Muscle layer of colon (tissue), 2 donors: ENCODE results near the gene CLDN6.

Source experiments
- H3K27ac ChIP-seq: one replicate; pipeline ENCODE4 v1.7.0; 2013; ENCODE audit warnings: low read depth, mild to moderate bottlenecking, low read length, moderate library complexity
- H3K27me3 ChIP-seq, 2 donors: one replicate each; pipeline ENCODE4 v1.7.0; 2013; ENCODE audit warnings: low read length in 2 of 2, mild to moderate bottlenecking in 2 of 2; ENCODE audit not compliant: insufficient read depth in 2 of 2, control insufficient read depth in 1 of 2
- H3K36me3 ChIP-seq: one replicate; pipeline ENCODE4 v1.7.0; 2013; ENCODE audit warnings: mild to moderate bottlenecking, low read length; ENCODE audit not compliant: insufficient read depth
- H3K4me1 ChIP-seq: one replicate; pipeline ENCODE4 v1.7.0; 2013; ENCODE audit warnings: mild to moderate bottlenecking, low read length; ENCODE audit not compliant: insufficient read depth
- H3K4me3 ChIP-seq, 2 donors: one replicate each; pipeline ENCODE4 v1.7.0; 2013; ENCODE audit warnings: low read length in 2 of 2, low read depth in 1 of 2, mild to moderate bottlenecking in 1 of 2, moderate library complexity in 1 of 2
- H3K9ac ChIP-seq: one replicate; pipeline ENCODE4 v1.7.0; 2013; ENCODE audit warnings: low read length
- H3K9me3 ChIP-seq: one replicate; pipeline ENCODE4 v1.7.0; 2013; ENCODE audit warnings: mild to moderate bottlenecking, low read length
- donor health status: abdominal sarcoma.
- donor health status: Adenocarcinoma of cecum.

Gene CLDN6

GRCh38 chr16:2971985-2972784 is 45.8 kb downstream of the CLDN6 start:
- H3K27me3 ChIP-seq: peaks cover 15 to 42% of the 10 kb centered on the region in 2 donors
- H3K27ac ChIP-seq: no peak overlapping the region
- H3K4me3 ChIP-seq: no peak overlapping the region
- no peaks in the 10 kb centered on the region for H3K36me3 ChIP-seq
- H3K9ac ChIP-seq: no peak overlapping the region
- no peaks in the 10 kb centered on the region for H3K9me3 ChIP-seq
- H3K4me1 ChIP-seq: peaks cover 9% of the 10 kb centered on the region

GRCh38 chr16:2971134-2971984 is 46.6 kb downstream of the CLDN6 start:
- Histone ChIP-seq H3K9me3 (no peaks in the 10 kb centered on the region), H3K27me3 (peaks cover 15 to 50% of the 10 kb centered on the region in 2 donors), H3K9ac (no peak overlapping the region), H3K4me3 (no peak overlapping the region), H3K36me3 (no peaks in the 10 kb centered on the region), H3K4me1 (peaks cover 9% of the 10 kb centered on the region), H3K27ac (no peak overlapping the region)

DNA sequence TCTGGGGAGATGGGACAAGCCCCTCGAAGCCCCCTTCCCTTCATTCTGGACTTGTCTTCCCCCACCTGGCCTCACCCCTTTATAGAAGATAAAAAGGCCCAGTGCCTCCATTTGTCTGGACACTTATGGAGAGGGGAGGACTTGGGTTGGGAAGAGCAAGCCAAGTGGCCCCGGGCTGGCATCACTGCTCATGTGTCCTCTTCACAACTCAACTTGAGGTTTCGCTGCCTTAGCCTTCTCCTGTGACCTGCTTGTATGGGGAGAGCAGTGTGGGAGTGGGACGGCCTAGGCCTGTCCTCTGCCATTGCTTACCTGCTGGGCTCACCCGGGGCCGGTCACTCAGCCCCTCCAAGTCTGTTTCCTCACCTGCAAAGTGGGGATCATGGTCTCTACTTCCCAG is 47.4 kb downstream of the CLDN6 start:
- Histone ChIP-seq H3K9ac (no peak overlapping the region), H3K9me3 (no peaks in the 10 kb centered on the region), H3K4me1 (peaks cover 9% of the 10 kb centered on the region), H3K36me3 (no peaks in the 10 kb centered on the region), H3K27ac (no peak overlapping the region), H3K27me3 (peaks cover 23 to 55% of the 10 kb centered on the region in 2 donors), H3K4me3 (no peak overlapping the region)

DNA sequence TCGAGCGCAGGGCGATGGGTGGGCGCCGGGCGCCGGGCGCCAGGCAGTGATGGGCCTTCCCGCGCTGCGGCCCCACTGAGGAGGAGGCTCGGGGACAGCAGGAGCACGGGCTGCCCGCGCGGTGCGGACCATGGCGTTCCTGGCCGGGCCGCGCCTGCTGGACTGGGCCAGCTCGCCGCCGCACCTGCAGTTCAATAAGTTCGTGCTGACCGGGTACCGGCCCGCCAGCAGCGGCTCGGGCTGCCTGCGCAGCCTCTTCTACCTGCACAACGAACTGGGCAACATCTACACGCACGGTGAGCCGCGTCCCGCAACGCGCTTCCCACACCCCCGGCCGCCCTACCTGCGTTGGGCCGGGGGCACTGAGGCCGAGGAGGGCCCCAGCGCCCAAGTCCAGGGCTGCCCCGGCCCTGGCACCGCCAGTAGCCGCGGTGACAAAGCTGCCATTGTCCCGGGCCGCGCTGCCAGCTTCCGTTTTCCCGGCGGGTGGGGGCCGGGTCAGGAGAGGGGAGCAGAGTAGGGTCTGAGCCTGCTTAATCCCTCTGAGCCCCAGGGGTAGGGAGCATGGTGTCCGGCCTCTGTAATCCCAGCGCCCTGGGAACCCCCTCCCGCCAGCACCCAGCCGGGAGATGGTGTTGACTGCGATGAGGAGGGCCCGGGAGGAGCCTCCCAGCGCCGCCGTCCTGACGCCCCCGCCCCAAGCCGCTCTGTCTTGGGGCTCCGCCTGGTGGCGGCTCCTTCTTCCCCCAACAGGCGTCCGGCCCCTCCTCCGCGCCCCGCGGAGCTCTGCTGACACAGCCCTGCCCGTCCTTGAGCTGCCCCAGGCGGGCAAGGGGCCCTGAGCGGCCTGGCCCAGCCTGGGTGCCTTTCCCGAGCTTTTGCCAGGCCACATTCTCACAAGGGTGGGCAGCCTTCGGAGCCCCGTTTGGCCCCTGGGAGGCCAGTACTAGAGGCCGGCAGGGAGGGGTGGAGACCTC is 48.1 kb downstream of the CLDN6 start:
- no peaks in the 10 kb centered on the region for H3K9me3 ChIP-seq
- H3K9ac ChIP-seq: no peak overlapping the region
- no peak overlapping the region for H3K27ac ChIP-seq
- H3K4me1 ChIP-seq: peaks cover 9% of the 10 kb centered on the region
- H3K36me3 ChIP-seq: no peaks in the 10 kb centered on the region
- H3K4me3 ChIP-seq: peak overlapping the region; percentile 55 to 59
- peaks cover 29 to 62% of the 10 kb centered on the region in 2 donors for H3K27me3 ChIP-seq

GRCh38 chr16:2968738-2969544 is 49.0 kb downstream of the CLDN6 start, which contains the start of gene PAQR4:
TSS of gene PAQR4 (plus strand) at chr16:2969348. CDS start at chr16:2969675, 327 bp downstream.
- Histone ChIP-seq H3K27me3 (peaks cover 37 to 71% of the 10 kb centered on the region in 2 donors), H3K9ac (no peak within 1 kb of the TSS), H3K4me3 (peak within 1 kb of the TSS; percentile 55 to 59), H3K9me3 (no peaks in the 10 kb centered on the region), H3K4me1 (peaks cover 16% of the 10 kb centered on the region), H3K27ac (no peak within 1 kb of the TSS), H3K36me3 (no peaks in the 10 kb centered on the region)

GRCh38 chr16:2968368-2968737 is 49.6 kb downstream of the CLDN6 start:
- H3K4me3 ChIP-seq: peak overlapping the region; percentile 55 to 59
- H3K27me3 ChIP-seq: peaks cover 42 to 77% of the 10 kb centered on the region in 2 donors
- H3K9me3 ChIP-seq: no peaks in the 10 kb centered on the region
- peaks cover 16% of the 10 kb centered on the region for H3K4me1 ChIP-seq
- no peak overlapping the region for H3K9ac ChIP-seq
- no peaks in the 10 kb centered on the region for H3K36me3 ChIP-seq
- H3K27ac ChIP-seq: no peak overlapping the region

GRCh38 chr16:2967721-2968161 is 50.2 kb downstream of the CLDN6 start:
- H3K4me1 ChIP-seq: peaks cover 16% of the 10 kb centered on the region
- H3K9me3 ChIP-seq: no peaks in the 10 kb centered on the region
- no peaks in the 10 kb centered on the region for H3K36me3 ChIP-seq
- peaks cover 44 to 83% of the 10 kb centered on the region in 2 donors for H3K27me3 ChIP-seq
- H3K4me3 ChIP-seq: no peak overlapping the region
- H3K9ac ChIP-seq: no peak overlapping the region
- H3K27ac ChIP-seq: no peak overlapping the region

DNA sequence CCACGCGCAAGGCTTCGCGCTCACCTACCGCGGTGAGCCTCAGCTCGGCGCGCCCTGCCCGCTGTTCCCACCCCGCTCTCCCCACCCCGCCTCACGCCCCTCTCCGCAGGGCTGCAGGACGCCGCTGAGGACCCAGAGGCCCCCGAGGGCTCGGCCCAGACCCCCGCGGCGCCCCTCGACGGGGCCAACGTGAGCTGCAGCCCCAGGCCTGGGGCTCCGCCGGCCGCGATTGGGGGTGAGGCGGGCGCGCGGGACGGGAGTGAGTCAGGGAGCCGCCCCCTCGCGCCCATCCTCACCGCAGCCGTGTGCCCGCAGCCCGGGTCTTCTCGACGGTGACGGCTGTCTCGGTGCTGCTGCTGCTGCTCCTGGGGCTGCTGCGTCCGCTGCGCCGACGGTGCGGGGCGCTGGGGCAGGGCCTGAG is 50.8 kb downstream of the CLDN6 start:
- Histone ChIP-seq H3K27me3 (peaks cover 49 to 88% of the 10 kb centered on the region in 2 donors), H3K4me3 (no peak overlapping the region), H3K9ac (no peak overlapping the region), H3K9me3 (no peaks in the 10 kb centered on the region), H3K27ac (no peak overlapping the region), H3K4me1 (peaks cover 16% of the 10 kb centered on the region), H3K36me3 (no peaks in the 10 kb centered on the region)

GRCh38 chr16:2966808-2967191 is 51.2 kb downstream of the CLDN6 start:
- H3K27me3 ChIP-seq: peaks cover 53 to 92% of the 10 kb centered on the region in 2 donors
- H3K4me1 ChIP-seq: peaks cover 16% of the 10 kb centered on the region
- no peak overlapping the region for H3K4me3 ChIP-seq

DNA sequence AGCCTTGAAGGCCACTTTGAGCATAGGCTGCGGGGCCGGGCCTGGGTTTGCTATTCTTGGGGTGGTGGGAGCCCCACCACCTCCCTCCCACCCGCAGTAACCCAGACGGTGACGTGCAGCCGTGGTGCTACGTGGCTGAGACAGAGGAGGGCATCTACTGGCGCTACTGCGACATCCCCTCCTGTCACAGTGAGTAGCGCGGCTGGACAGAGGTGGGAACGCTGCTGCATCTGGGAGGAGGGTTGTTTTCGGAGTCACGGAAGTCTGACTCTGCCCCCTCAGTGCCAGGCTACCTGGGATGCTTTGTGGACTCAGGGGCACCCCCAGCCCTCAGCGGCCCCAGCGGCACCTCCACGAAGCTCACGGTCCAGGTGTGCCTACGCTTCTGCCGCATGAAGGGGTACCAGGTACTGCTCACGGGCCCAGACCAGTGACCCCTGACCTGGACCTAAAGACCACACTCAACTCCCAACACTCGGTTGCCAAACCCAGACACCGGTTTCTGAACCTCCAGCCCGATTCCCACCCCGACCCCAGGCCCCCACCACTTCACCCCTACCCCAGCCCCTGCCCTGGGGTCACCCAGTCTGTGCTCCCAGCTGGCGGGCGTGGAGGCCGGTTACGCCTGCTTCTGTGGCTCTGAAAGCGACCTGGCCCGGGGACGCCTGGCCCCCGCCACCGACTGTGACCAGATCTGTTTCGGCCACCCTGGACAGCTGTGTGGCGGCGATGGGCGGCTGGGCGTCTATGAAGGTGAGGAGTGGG is 51.8 kb downstream of the CLDN6 start:
- Histone ChIP-seq H3K27me3 (peaks cover 54 to 92% of the 10 kb centered on the region in 2 donors), H3K4me3 (no peak overlapping the region), H3K4me1 (peaks cover 16% of the 10 kb centered on the region), H3K27ac (no peak overlapping the region), H3K36me3 (no peaks in the 10 kb centered on the region), H3K9ac (no peak overlapping the region), H3K9me3 (no peaks in the 10 kb centered on the region)

More at GRCh38 chr16:2966808-2967191, 51.2 kb downstream of the CLDN6 start:
- Histone ChIP-seq H3K36me3 (no peaks in the 10 kb centered on the region), H3K27ac (no peak overlapping the region), H3K9me3 (no peaks in the 10 kb centered on the region), H3K9ac (no peak overlapping the region)
